ENCODE data around the gene MUC20.
"Not testable (repeated sequence)": the region's sequence is repeated elsewhere in the genome, so short reads cannot be mapped to it uniquely, and the experiment has no call there.

Gene MUC20

GRCh38 chr3:195720831-195721506, at the start of gene MUC20:
TSS of gene MUC20 (plus strand) at chr3:195720978. CDS start at chr3:195721008, 30 bp downstream.
- POLR2A ChIA-PET; H3K4me3 ChIP-seq (ENCODE audit: low read depth, low read length); DNase-seq (ENCODE audit: low read depth, low spot score); CTCF ChIA-PET: not testable (repeated sequence)

DNA sequence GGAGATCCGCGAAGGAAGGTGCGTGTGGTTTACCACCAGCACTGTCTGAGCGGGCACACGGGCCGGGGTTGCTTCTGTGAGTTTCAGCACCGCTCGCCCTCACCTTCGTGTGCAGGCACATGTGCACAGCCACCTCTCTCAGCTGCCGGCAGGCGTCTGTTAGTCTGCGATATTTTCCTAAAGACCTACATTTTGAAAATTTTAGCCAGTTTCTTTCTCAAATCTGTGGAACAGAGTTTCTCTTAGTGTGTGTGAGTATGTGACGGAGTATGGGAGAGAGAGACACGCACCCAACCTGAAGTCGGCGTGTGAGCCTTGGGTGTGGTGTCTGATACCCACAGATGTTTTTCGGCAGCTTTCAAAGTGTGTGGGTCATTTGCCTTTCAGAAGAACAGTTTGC, 49.5 kb upstream of the MUC20 start:
- H3K4me3 ChIP-seq (ENCODE audit: low read depth, low read length); POLR2A ChIA-PET: not testable (repeated sequence)

GRCh38 chr3:195673711-195674110, 47.1 kb upstream of the MUC20 start:
- POLR2A ChIA-PET; DNase-seq (ENCODE audit: low read depth, low spot score); H3K4me3 ChIP-seq (ENCODE audit: low read depth, low read length); CTCF ChIA-PET: not testable (repeated sequence)

More for the DNA sequence above, 49.5 kb upstream of the MUC20 start:
- CTCF ChIA-PET; DNase-seq (ENCODE audit: low read depth, low spot score): not testable (repeated sequence)

DNA sequence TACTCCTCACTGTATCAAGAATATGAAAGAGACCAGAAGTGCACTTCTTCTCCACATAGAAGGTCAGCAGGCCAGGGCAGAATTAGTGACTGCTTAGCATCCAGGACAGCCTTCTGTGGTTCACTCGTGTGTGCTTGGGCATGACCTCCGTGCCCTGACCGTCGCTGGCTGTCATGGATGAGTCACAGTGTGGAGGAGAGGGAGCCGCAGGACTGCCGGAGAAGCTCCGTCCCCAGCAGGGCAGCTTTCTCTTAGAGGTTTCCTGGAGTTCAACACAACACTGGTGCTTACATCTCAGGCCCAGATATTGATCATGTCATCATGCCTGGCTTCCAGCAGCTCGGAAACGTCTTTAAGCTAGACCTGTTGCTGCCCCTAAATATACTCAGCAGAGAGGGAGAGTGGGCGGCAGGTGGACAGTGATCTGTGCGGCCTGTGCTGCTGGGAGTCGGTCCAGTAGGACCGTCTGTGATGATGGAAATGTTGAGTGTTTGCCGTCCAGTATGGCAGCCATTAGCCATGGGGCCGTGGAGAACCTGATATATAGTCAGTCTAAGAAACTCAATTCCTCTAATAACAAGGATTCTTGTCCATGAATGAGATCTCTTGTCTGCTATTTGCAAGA, 42.3 kb upstream of the MUC20 start:
- CTCF ChIA-PET; DNase-seq (ENCODE audit: low read depth, low spot score); POLR2A ChIA-PET; H3K4me3 ChIP-seq (ENCODE audit: low read depth, low read length): not testable (repeated sequence)

DNA sequence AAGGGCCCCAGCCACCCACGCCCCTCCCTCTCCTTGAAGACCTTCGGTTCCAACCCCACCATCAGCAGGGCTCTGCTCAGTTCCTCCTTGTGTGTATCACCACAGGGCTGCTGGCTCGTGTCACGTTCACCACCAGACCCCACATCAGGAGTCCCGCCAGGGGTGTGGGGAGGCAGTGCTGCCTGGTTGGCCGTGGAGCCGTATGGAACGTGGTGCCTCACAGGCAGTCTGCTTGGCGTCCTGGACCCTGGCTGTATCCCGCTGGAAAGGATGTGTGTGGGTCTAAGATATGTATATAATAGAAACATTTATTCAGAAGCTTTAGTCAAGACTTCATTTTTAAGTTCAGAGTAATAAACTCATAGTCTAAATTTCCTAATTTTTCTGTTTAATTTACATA, 40.1 kb upstream of the MUC20 start:
- H3K4me3 ChIP-seq (ENCODE audit: low read depth, low read length); CTCF ChIA-PET; POLR2A ChIA-PET; DNase-seq (ENCODE audit: low read depth, low spot score): not testable (repeated sequence)

- DNase-seq (ENCODE audit: low read depth, low spot score); POLR2A ChIA-PET; CTCF ChIA-PET; H3K4me3 ChIP-seq (ENCODE audit: low read depth, low read length): not testable (repeated sequence)
Measured at GRCh38 chr3:195681458-195682103, 39.2 kb upstream of the MUC20 start.

DNA sequence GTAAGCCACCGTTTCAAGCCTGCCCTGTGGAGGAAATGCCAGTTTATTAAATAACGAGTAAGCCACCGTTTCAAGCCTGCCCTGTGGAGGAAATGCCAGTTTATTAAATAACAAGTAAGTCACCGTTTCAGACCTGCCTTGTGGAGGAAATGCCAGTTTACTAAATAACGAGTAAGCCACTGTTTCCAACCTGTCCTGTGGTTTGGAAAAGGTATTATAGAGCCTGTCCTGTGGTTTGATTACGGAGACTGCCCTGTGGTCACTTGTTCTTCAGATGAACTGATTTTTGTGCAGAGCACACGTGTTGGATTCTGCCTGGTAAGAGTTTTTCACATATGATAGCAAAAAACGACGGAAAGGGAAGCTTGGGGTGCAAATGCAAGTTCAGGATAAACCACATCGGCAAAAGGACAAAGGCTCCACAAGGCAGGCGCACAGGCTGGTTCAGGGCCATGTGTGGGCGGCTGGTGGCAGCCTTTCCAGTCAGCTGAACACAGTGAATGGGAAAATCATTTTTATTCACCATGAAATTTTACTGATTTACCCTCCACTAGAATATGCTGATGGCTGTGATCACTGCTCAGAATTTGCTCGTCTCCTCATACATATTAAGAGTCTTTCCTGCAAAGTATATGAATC, 38.6 kb upstream of the MUC20 start:
- POLR2A ChIA-PET; DNase-seq (ENCODE audit: low read depth, low spot score); H3K4me3 ChIP-seq (ENCODE audit: low read depth, low read length); CTCF ChIA-PET: not testable (repeated sequence)

DNA sequence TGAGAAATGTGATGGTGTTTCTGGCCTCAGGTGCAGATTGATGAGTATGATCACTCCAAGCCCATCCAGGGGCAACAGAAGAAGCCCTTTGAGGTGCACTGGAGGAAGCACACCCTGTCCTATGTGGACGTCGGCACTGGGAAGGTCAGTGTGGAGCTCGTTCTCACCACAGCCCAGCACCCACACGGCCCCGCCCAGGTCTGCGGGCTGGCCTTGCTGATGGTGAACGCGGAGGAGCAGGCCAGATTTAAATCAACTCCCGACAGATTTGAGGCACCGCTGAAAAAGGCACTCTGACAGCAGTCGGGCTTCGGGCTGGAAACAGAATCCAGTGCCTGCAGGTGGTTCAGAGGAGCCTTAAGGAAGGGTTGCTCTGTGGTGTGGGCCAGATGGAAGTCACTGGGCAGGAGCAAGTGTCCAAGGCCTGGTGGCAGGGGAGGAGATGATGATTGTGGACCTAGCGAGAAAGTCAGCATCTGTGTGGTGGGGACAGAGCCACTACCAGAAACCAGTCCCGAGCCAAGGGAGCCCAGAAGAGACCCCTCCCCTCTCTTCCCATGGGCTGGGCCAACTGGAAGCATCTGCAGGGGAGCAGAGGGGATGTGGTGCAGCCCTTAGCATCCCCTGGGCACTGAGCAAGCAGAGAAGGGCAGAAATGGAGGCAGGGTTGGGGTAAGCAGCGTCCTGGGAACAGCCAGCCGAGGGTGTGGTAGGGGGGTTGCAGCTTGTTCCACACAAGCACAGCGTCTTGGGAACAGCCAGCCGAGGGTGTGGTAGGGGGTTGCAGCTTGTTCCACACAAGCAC, 36.9 kb upstream of the MUC20 start:
- POLR2A ChIA-PET; CTCF ChIA-PET; H3K4me3 ChIP-seq (ENCODE audit: low read depth, low read length); DNase-seq (ENCODE audit: low read depth, low spot score): not testable (repeated sequence)

DNA sequence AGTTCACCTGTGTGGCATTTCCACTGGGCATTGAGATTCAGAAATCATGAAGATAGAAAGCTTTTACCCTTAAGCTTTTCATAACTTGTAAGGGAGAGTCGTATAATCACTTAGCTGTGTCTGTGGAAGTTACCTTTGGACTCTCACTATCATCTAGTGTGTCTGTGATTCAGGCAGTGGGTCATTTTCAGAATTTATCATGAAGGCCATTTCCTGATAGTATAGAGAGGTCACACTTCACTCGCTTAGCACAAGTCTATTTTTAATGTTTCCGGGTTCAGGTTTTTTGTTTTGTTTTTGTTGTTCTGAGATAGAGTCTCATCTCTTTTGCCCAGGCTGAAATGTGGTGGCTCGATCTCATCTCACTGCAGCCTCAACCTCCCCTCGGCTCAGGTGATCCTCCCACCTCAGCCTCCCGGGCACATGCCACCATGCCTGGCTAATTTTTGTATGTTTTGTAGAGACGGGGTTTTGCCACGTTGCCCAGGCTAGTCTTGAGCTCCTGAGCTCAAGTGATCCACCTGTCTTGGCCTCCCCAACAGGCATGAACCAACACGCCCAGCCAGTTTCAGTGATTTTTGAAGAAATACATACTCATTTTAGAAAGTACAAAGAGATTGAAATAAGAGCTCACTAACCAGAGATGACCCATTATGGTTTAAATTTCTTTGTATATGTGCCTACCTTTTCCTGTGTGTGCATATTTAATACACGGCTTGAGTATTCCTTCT, 36.1 kb upstream of the MUC20 start:
- DNase-seq (ENCODE audit: low read depth, low spot score); POLR2A ChIA-PET; H3K4me3 ChIP-seq (ENCODE audit: low read depth, low read length); CTCF ChIA-PET: not testable (repeated sequence)

- POLR2A ChIA-PET, result interaction anchor here (0.7 kb wide), 2 partner anchors 11 to 1563 kb away, joined by 3 read pairs; no protein-coding TSS in a partner anchor
- H3K4me3 ChIP-seq (ENCODE audit: low read depth, low read length); CTCF ChIA-PET; DNase-seq (ENCODE audit: low read depth, low spot score): not testable (repeated sequence)
Measured at GRCh38 chr3:195686537-195687208, 34.1 kb upstream of the MUC20 start.

- H3K4me3 ChIP-seq (ENCODE audit: low read depth, low read length); DNase-seq (ENCODE audit: low read depth, low spot score); CTCF ChIA-PET: not testable (repeated sequence)
- POLR2A ChIA-PET, result interaction anchor here (0.7 kb wide), 2 partner anchors 12 to 1563 kb away, joined by 3 read pairs; no protein-coding TSS in a partner anchor
Measured at GRCh38 chr3:195687209-195687760, 33.5 kb upstream of the MUC20 start.

- DNase-seq (ENCODE audit: low read depth, low spot score); H3K4me3 ChIP-seq (ENCODE audit: low read depth, low read length); POLR2A ChIA-PET; CTCF ChIA-PET: not testable (repeated sequence)
Measured at GRCh38 chr3:195688471-195689183, 32.2 kb upstream of the MUC20 start.

DNA sequence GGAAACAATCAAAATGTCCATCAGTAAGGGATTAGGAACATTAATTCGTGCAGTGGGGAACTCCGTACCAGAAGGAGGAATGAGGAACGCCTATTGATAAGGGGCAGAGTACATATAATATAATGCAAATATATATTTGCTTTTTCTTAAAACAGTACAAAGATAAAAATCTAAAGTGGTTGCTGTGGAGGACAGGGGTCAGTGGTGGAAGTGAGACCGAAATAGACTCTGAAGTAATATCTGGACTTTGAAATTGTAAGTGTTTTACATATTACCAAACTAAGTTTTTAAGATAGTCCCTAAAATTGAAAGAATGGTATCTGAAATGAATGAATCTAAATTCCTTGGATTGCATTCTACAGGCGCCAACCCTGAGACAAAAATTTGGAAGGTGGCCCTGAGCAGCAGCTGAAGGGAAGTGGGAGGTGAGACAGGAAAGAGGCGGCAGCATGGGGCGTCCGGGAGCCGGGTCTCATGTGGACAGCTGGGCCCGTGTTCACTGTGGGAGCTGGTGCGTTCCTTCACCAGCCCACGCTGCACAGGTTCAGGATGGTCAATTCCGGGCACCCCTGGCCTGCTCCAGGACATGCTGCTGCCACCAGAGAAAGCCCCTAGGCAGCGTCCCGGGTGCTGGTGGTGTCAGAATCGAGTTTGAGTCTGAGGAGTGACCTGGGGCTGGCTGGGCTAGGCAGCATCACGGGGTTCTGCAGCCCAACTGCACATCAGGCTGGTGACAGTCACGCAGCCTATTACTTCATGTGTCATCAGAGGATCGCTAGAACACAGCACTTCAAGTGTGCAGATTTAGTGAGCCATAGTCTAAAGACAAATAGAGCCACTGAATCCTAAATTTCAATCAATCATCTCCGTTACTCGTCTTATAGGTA, 31.4 kb upstream of the MUC20 start:
- DNase-seq (ENCODE audit: low read depth, low spot score); POLR2A ChIA-PET; H3K4me3 ChIP-seq (ENCODE audit: low read depth, low read length); CTCF ChIA-PET: not testable (repeated sequence)
